SJSA1 (cell line): ENCODE data around the gene ARHGAP26. TPM values are rescaled to one million over a fixed set of nuclear protein-coding genes. Genes with fewer than 3 reads are reported as not detected.

Experiments used
- DNase-seq, 2 experiments: peaks; one replicate each; pipeline ENCODE4 v3.0.0-alpha.2; 2015 to 2020; ENCODE audit warnings: low spot score in 2 of 2, low read depth in 1 of 2
- H3K27ac ChIP-seq: fragments of 250-450 bp; sonication (Bioruptor Pico); 2 replicates; pipeline ENCODE4 v1.5.1; 2020; ENCODE audit warnings: mild to moderate bottlenecking, moderate library complexity
- H3K27me3 ChIP-seq: fragments of 250-450 bp; sonication (Bioruptor Pico); replicated peaks from 2 replicates; pipeline ENCODE4 v1.5.1; 2020; ENCODE audit warnings: mild to moderate bottlenecking, moderate library complexity
- H3K36me3 ChIP-seq: fragments of 250-450 bp; sonication (Bioruptor Pico); 2 replicates; pipeline ENCODE4 v1.5.1; 2020; ENCODE audit warnings: mild to moderate bottlenecking
- H3K4me1 ChIP-seq: fragments of 250-450 bp; sonication (Bioruptor Pico); replicated peaks from 2 replicates; pipeline ENCODE4 v1.6.1; 2021; ENCODE audit warnings: mild to moderate bottlenecking
- H3K4me3 ChIP-seq: fragments of 250-450 bp; sonication (Bioruptor Pico); 2 replicates; pipeline ENCODE4 v1.5.1; 2020; ENCODE audit warnings: mild to moderate bottlenecking
- H3K9me3 ChIP-seq: fragments of 250-450 bp; sonication (Bioruptor Pico); replicated peaks from 2 replicates; pipeline ENCODE4 v1.5.1; 2020; ENCODE audit warnings: mild to moderate bottlenecking
- total RNA-seq: library from RNA; depleted of rRNA; stranded (reverse); fragments of >200 nt; shearing (Covaris generic); gene quantifications from 2 replicates; pipeline ENCODE4 v1.2.3, GENCODE V29; 2014

The ARHGAP26 gene
- total RNA-seq, 1 experiment from 2014 or later, result 10.2 TPM

- DNase-seq, result no peak
These were observed 101.4 kb downstream of the ARHGAP26 start for GRCh38 chr5:142871363-142872193.

GRCh38 chr5:142872217-142872616 is 102.0 kb downstream of the ARHGAP26 start:
- H3K36me3 ChIP-seq, result no peaks in the 10 kb centered on the region
- H3K27ac ChIP-seq, result no peak overlapping the region
- H3K4me1 ChIP-seq, result peaks cover 22% of the 10 kb centered on the region
- no peak overlapping the region for H3K4me3 ChIP-seq
- H3K27me3 ChIP-seq, result no peaks in the 10 kb centered on the region
- no peak for DNase-seq
- no peaks in the 10 kb centered on the region for H3K9me3 ChIP-seq

More at GRCh38 chr5:142871363-142872193, 101.4 kb downstream of the ARHGAP26 start:
- H3K27me3 ChIP-seq, result no peaks in the 10 kb centered on the region
- H3K4me1 ChIP-seq, result peaks cover 29% of the 10 kb centered on the region
- H3K36me3 ChIP-seq, result no peaks in the 10 kb centered on the region
- no peaks in the 10 kb centered on the region for H3K9me3 ChIP-seq
- H3K27ac ChIP-seq, result no peak overlapping the region
- H3K4me3 ChIP-seq, result no peak overlapping the region

GRCh38 chr5:142872795-142873194 is 102.6 kb downstream of the ARHGAP26 start:
- Histone ChIP-seq H3K4me1 (peaks cover 18% of the 10 kb centered on the region), H3K9me3 (no peaks in the 10 kb centered on the region), H3K27me3 (no peaks in the 10 kb centered on the region), H3K27ac (no peak overlapping the region), H3K4me3 (no peak overlapping the region), H3K36me3 (no peaks in the 10 kb centered on the region)
- peak; percentile 47 to 60 for DNase-seq

DNA sequence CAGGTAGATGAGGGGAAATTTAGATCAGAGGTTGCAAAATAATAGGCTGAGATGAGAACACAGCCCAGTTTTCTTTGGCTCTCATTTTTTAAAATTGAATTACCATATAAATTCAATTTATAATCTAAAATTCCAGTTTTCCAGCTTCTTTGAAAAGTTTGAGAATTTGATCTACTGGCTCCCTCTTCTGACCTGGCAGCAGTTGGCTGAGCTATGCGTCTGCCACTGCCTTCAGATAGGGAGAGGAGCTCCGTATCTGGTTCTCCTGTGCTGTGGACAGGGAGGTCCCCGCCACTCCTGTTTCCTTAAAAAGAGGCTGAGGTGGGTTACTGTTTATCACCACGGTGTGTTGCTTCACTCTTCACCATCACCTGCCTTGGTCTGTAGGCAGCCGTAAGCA is 103.7 kb downstream of the ARHGAP26 start:
- Histone ChIP-seq H3K9me3 (no peaks in the 10 kb centered on the region), H3K27me3 (no peaks in the 10 kb centered on the region), H3K27ac (no peak overlapping the region), H3K4me3 (no peak overlapping the region), H3K4me1 (peaks cover 18% of the 10 kb centered on the region), H3K36me3 (no peaks in the 10 kb centered on the region)
- DNase-seq, result no peak

DNA sequence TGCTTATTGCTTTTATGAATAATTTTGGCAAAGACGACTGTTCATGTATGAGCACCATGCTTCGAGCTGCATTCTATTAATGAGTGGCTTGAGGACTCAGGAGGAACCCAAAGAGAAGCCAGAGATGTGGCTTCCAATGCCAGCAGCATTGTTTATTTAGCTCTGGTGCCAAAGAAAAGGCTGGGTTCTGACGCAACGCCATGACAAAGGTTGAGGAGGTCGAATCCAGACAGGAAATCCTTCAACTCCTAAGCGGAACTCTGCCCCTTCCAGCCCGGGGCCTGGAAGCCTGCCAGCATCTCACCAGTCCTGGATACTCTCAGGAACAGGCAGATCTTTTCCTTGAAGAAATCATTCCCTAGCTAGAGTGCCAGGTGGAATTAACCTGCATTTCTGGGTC is 104.4 kb downstream of the ARHGAP26 start:
- no peaks in the 10 kb centered on the region for H3K9me3 ChIP-seq
- peaks cover 18% of the 10 kb centered on the region for H3K4me1 ChIP-seq
- H3K27me3 ChIP-seq, result no peaks in the 10 kb centered on the region
- peak; percentile 22 to 59 for DNase-seq
- no peak overlapping the region for H3K27ac ChIP-seq
- no peaks in the 10 kb centered on the region for H3K36me3 ChIP-seq
- H3K4me3 ChIP-seq, result no peak overlapping the region

- H3K27me3 ChIP-seq, result no peaks in the 10 kb centered on the region
- H3K27ac ChIP-seq, result no peak overlapping the region
- peaks cover 18% of the 10 kb centered on the region for H3K4me1 ChIP-seq
- H3K4me3 ChIP-seq, result no peak overlapping the region
- peaks cover 4% of the 10 kb centered on the region; the same call in 1 of the 2 replicates for H3K36me3 ChIP-seq
- H3K9me3 ChIP-seq, result no peaks in the 10 kb centered on the region
- DNase-seq, result no peak
These were observed 105.8 kb downstream of the ARHGAP26 start for GRCh38 chr5:142875936-142876335.

- Histone ChIP-seq H3K27ac (no peak overlapping the region), H3K9me3 (no peaks in the 10 kb centered on the region), H3K4me3 (no peak overlapping the region), H3K4me1 (peaks cover 18% of the 10 kb centered on the region), H3K27me3 (no peaks in the 10 kb centered on the region), H3K36me3 (peaks cover 5% of the 10 kb centered on the region; the same call in 1 of the 2 replicates)
- no peak for DNase-seq
These were observed 106.6 kb downstream of the ARHGAP26 start for GRCh38 chr5:142876817-142877216.

DNA sequence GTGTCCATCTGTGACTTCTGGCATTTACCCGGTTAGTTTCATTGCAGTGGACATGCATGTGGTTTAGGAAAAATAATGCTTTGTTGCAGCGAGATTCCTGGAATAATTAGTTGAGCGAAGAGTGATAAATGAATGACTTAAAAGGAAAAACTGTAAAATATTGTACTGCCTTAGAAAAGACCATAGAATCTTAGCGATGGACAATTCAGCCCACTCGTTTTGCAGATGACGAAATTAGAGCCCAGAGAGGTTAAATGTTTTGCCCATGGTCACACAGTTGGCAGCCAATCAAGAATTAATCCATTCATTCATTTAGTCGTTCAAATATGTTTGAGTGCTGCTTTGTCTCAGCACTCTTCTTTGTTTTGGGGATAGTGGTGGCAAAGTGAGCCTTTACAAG is 107.9 kb downstream of the ARHGAP26 start:
- Histone ChIP-seq H3K36me3 (peaks cover 5% of the 10 kb centered on the region; the same call in 1 of the 2 replicates), H3K4me3 (no peak overlapping the region), H3K4me1 (peaks cover 15% of the 10 kb centered on the region), H3K27me3 (no peaks in the 10 kb centered on the region), H3K9me3 (no peaks in the 10 kb centered on the region), H3K27ac (no peak overlapping the region)
- no peak for DNase-seq

DNA sequence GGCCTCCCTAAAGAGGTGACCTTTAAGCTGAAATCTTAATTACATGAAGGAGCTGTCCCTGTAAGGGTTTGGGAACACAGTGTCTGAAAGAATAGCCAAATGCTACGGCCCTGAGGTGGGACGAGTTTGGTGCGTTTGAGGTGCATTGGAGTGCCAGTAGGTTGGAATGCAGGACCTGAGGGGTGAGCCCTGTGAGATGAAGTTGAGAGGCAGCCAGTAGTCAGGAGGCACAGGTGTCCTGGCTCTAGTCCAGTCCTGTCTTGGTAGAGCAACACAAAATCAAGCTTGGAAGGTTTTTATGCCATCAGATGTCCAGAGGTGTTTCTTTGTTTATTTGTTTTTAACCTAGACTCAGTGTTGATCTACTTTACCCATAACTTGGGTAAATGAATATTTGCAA is 108.5 kb downstream of the ARHGAP26 start:
- DNase-seq, result no peak
- H3K4me1 ChIP-seq, result peaks cover 16% of the 10 kb centered on the region
- H3K27me3 ChIP-seq, result no peaks in the 10 kb centered on the region
- no peak overlapping the region for H3K4me3 ChIP-seq
- no peak overlapping the region for H3K27ac ChIP-seq
- peaks cover 5% of the 10 kb centered on the region; the same call in 1 of the 2 replicates for H3K36me3 ChIP-seq
- H3K9me3 ChIP-seq, result no peaks in the 10 kb centered on the region

DNA sequence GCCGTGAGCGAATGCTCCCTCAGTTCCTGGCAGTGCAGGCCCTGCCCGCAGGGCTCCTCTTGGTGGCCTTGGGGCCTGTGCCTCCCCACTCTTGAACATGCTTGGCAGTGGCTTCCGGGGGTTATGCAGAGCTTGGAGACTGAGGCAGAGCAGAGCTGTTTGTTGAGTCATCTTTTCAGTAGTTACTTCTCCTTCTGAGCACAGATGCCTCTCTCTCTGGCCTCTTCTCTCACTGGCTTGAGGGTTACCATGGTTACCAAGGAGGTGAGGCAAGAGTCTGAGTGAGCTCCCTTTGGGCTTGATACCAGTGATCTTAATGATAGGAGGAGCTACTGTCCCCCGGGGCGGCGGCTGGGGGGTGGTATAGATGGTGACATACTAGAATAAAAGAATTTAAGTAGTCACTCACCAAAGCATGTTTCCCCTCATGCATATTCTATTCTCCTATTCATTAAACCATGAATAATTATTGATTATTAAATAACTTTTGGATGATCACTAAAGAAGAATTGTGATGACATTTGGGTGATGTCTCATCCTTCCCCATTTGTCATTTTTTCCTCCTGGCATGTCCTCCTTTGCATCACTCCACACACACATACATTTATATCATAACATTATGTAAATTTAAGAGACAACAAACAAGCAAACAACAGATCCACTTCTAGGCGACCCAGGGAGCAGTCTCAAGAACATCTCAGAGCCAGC is 111.1 kb downstream of the ARHGAP26 start:
- no peak overlapping the region for H3K4me3 ChIP-seq
- H3K9me3 ChIP-seq, result no peaks in the 10 kb centered on the region
- no peak overlapping the region for H3K27ac ChIP-seq
- DNase-seq, result no peak
- H3K36me3 ChIP-seq, result peaks cover 5% of the 10 kb centered on the region; the same call in 1 of the 2 replicates
- peaks cover 8% of the 10 kb centered on the region; the same call in 1 of the 2 replicates for H3K4me1 ChIP-seq
- no peaks in the 10 kb centered on the region for H3K27me3 ChIP-seq

GRCh38 chr5:142881784-142882126 is 111.6 kb downstream of the ARHGAP26 start:
- no peaks in the 10 kb centered on the region for H3K9me3 ChIP-seq
- peaks cover 5% of the 10 kb centered on the region; the same call in 1 of the 2 replicates for H3K36me3 ChIP-seq
- no peak overlapping the region for H3K4me3 ChIP-seq
- H3K4me1 ChIP-seq, result peaks cover 10% of the 10 kb centered on the region; the same call in 1 of the 2 replicates
- no peaks in the 10 kb centered on the region for H3K27me3 ChIP-seq
- no peak for DNase-seq
- H3K27ac ChIP-seq, result no peak overlapping the region

- no peaks in the 10 kb centered on the region for H3K9me3 ChIP-seq
- H3K36me3 ChIP-seq, result peaks cover 5% of the 10 kb centered on the region; the same call in 1 of the 2 replicates
- H3K27ac ChIP-seq, result no peak overlapping the region
- no peak overlapping the region for H3K4me3 ChIP-seq
- H3K27me3 ChIP-seq, result no peaks in the 10 kb centered on the region
- DNase-seq, result peak in 1 of 2 experiments; percentile 31
- peaks cover 10% of the 10 kb centered on the region; the same call in 1 of the 2 replicates for H3K4me1 ChIP-seq
These were observed 112.8 kb downstream of the ARHGAP26 start for GRCh38 chr5:142883025-142883424.

DNA sequence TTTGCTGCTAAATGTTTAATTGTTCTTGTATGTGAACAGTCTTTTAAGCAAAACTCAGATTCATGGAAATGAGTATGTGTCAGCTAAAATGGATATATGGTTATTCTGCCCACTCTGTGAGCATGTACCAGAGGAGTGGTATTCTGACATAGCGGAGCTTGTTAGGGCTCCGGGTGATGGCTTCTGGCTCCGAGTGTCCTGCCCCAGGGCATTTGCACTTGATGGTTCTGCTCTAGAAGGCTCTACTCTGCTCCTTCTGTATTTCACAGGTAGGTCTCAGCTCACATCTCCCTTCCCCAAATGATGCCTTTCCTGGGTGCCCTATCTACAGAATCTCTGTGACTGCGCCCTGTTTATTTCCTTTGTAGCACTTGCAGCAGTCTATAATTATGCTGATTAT is 113.3 kb downstream of the ARHGAP26 start:
- no peaks in the 10 kb centered on the region for H3K9me3 ChIP-seq
- H3K27ac ChIP-seq, result no peak overlapping the region
- no peak overlapping the region for H3K4me3 ChIP-seq
- peaks cover 5% of the 10 kb centered on the region; the same call in 1 of the 2 replicates for H3K36me3 ChIP-seq
- H3K27me3 ChIP-seq, result no peaks in the 10 kb centered on the region
- no peak for DNase-seq
- H3K4me1 ChIP-seq, result peaks cover 10% of the 10 kb centered on the region; the same call in 1 of the 2 replicates

- no peak overlapping the region for H3K4me3 ChIP-seq
- no peak for DNase-seq
- no peaks in the 10 kb centered on the region for H3K27me3 ChIP-seq
- H3K27ac ChIP-seq, result no peak overlapping the region
- H3K4me1 ChIP-seq, result peaks cover 10% of the 10 kb centered on the region; the same call in 1 of the 2 replicates
- peaks cover 5% of the 10 kb centered on the region; the same call in 1 of the 2 replicates for H3K36me3 ChIP-seq
- H3K9me3 ChIP-seq, result no peaks in the 10 kb centered on the region
These were observed 113.9 kb downstream of the ARHGAP26 start for GRCh38 chr5:142884029-142884428.
